HepG2 (cell line): ENCODE measurements around the gene WDCP. TPM values are rescaled to one million over a fixed set of nuclear protein-coding genes. Genes with fewer than 3 reads are reported as not detected.

Experiments
- CENPBD1 ChIP-seq: sonication (generic); formaldehyde crosslinking; IDR thresholded peaks from 2 replicates; pipeline ENCODE4 v1.8.0; 2022; ENCODE audit warnings: missing genetic modification reagents, low read depth, mild to moderate bottlenecking, borderline replicate concordance
- CTCF ChIP-seq: sonication (generic); formaldehyde crosslinking; IDR thresholded peaks from 2 replicates; pipeline ENCODE4 v1.5.0; 2020; ENCODE audit warnings: mild to moderate bottlenecking, missing genetic modification reagents, moderate library complexity
- HDAC2 ChIP-seq: sonication (generic); formaldehyde crosslinking; IDR thresholded peaks from 2 replicates; pipeline ENCODE4 v1.4.0; 2020; ENCODE audit warnings: missing genetic modification reagents
- HNRNPH1 ChIP-seq: fragments of 200-400 bp; formaldehyde crosslinking; optimal IDR thresholded peaks from 2 replicates; pipeline ENCODE3; 2017; ENCODE audit warnings: mild to moderate bottlenecking, low read depth, low read length
- JUNB ChIP-seq: sonication (generic); formaldehyde crosslinking; IDR thresholded peaks from 2 replicates; pipeline ENCODE4 v1.8.0; 2022; ENCODE audit warnings: missing genetic modification reagents, mild to moderate bottlenecking, borderline replicate concordance
- NFIB ChIP-seq: sonication (generic); formaldehyde crosslinking; IDR thresholded peaks from 2 replicates; pipeline ENCODE4 v1.9.0; 2021; ENCODE audit warnings: missing genetic modification reagents, mild to moderate bottlenecking, borderline replicate concordance
- TEAD3 ChIP-seq: optimal IDR thresholded peaks from 2 replicates; pipeline ENCODE3; 2016; ENCODE audit warnings: borderline replicate concordance
- THAP11 ChIP-seq: IDR thresholded peaks from 2 replicates; pipeline ENCODE4 v1.6.1; 2016; ENCODE audit warnings: missing biosample characterization, missing genetic modification reagents
- TMF1 ChIP-seq: sonication (generic); formaldehyde crosslinking; IDR thresholded peaks from 2 replicates; pipeline ENCODE4 v1.8.1; 2022; ENCODE audit warnings: low read depth, missing genetic modification reagents
- ZBED4 ChIP-seq: sonication (generic); formaldehyde crosslinking; IDR thresholded peaks from 2 replicates; pipeline ENCODE4 v1.4.0; 2020; ENCODE audit warnings: missing genetic modification reagents, borderline replicate concordance
- ZNF354B ChIP-seq: sonication (generic); formaldehyde crosslinking; IDR thresholded peaks from 2 replicates; pipeline ENCODE4 v1.8.0; 2022; ENCODE audit warnings: mild to moderate bottlenecking, missing genetic modification reagents
- ZNF660 ChIP-seq: sonication (generic); formaldehyde crosslinking; IDR thresholded peaks from 2 replicates; pipeline ENCODE4 v1.5.1; 2020; ENCODE audit warnings: mild to moderate bottlenecking, low read depth, missing genetic modification reagents, borderline replicate concordance
- ZNF800 ChIP-seq: sonication (generic); formaldehyde crosslinking; IDR thresholded peaks from 2 replicates; pipeline ENCODE4 v1.4.0; 2020; ENCODE audit warnings: missing genetic modification reagents
- ZNF83 ChIP-seq: sonication (generic); formaldehyde crosslinking; IDR thresholded peaks from 2 replicates; pipeline ENCODE4 v1.4.0; 2020; ENCODE audit warnings: missing genetic modification reagents, mild to moderate bottlenecking, borderline replicate concordance
- ZSCAN25 ChIP-seq: sonication (generic); formaldehyde crosslinking; IDR thresholded peaks from 2 replicates; pipeline ENCODE4 v1.8.0; 2022; ENCODE audit warnings: mild to moderate bottlenecking, missing genetic modification reagents
- polyA plus RNA-seq, 8 experiments: library from polyadenylated mRNA; depleted of rRNA in 3 of 8; stranded (reverse) in 7 of 8; unstranded in 1 of 8; fragments of >200 nt; fragmentation: Illumina TruSeq in 4 of 8; extraction: Trizol in 4 of 8; gene quantifications; 2 replicates each; pipeline versions ENCODE4 v1.2.1 to v1.2.3, GENCODE V29; 2011 to 2016; ENCODE audit warnings: low read depth in 4 of 8, missing spikeins in 1 of 8, mixed read lengths in 1 of 8; ENCODE audit not compliant: insufficient read depth in 1 of 8
- total RNA-seq, 5 experiments: library from RNA; depleted of rRNA; stranded (reverse); fragments of >200 nt; fragmentation: Illumina TruSeq; extraction: Trizol; gene quantifications; 2 replicates each; pipeline ENCODE4 v1.2.3, GENCODE V29; 2016; ENCODE audit warnings: low read depth in 1 of 5
- TF ChIP-seq, protein P1 (sequence below): sonication (generic); formaldehyde crosslinking; IDR thresholded peaks from 2 replicates; pipeline ENCODE4 v1.5.1; 2020; ENCODE audit warnings: mild to moderate bottlenecking, missing genetic modification reagents, moderate library complexity
- TF ChIP-seq, protein P2 (sequence below): sonication (generic); formaldehyde crosslinking; IDR thresholded peaks from 2 replicates; pipeline ENCODE4 v1.5.1; 2020; ENCODE audit warnings: mild to moderate bottlenecking, moderate library complexity, missing genetic modification reagents

WDCP gene
- total and polyA plus RNA-seq, 2 of the 13 experiments (the other 11 are each of a cell fraction or from before 2014, with no cell fraction given), result 17.4 to 22.6 TPM

DNA sequence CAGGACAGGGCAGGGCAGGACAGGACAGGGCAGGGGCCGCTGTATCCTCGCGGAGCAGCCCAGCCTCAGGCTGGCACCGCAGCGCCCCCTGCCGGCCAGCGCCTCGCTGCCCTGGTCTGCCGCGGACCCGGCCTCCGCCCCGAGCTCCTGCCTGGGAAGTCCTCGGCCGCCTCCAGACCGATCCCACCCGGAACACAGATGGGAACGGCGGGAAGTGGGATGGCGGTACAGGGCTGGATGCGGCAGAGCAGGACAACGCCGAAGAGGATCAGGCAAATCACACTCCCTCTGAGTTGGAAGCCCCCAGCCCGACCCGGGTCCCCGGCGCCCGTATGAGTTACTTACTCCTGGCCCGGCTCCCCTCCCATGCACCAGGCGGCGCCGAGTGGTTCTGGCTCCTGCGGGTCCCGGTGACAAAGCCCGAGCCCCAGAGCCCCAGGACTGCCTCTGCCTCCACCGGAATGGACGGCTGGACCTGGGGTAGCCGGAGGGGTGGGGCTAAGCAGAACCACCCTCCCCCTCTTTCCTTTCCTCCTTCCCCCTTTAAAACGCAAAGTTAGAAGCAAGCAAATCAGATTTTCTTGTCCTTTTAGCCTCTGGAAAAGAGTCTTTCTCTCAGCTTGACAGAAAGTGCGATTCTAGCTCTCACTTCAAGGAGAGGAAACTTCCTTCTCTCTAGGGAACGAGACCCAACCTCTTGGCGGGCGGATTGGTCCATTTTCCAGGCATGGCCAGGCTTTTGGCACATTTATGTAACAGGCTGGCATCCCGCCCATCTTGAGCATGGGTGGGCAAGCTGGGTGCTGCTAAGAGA is 37.4 kb upstream of the WDCP start, which contains the start of gene TP53I3 (continued):
- TF ChIP-seq JUNB (CRISPR knock-in tag) (no peak), NFIB (no peak), THAP11 (peak; percentile 65), HDAC2 (CRISPR knock-in tag) (peak; percentile 44), ZNF354B (CRISPR knock-in tag) (peak; percentile 93; the same call in 1 of the 2 replicates), CTCF (CRISPR knock-in tag) (peak; percentile 94), ZNF83 (CRISPR knock-in tag) (peak; percentile 85; the same call in 1 of the 2 replicates), ZBED4 (CRISPR knock-in tag) (peak; percentile 94), ZNF800 (CRISPR knock-in tag) (no peak; the same call in 1 of the 2 replicates), HNRNPH1 (peak; percentile 85), CENPBD1 (CRISPR knock-in tag) (0 out of 2 replicates have a peak, but pooled peaks have one; percentile 38), TMF1 (CRISPR knock-in tag) (peak; percentile 97), TEAD3 (CRISPR knock-in tag) (no peak), ZNF660 (CRISPR knock-in tag) (no peak), ZSCAN25 (CRISPR knock-in tag) (peak; percentile 93)
- TF ChIP-seq, protein P1, sequence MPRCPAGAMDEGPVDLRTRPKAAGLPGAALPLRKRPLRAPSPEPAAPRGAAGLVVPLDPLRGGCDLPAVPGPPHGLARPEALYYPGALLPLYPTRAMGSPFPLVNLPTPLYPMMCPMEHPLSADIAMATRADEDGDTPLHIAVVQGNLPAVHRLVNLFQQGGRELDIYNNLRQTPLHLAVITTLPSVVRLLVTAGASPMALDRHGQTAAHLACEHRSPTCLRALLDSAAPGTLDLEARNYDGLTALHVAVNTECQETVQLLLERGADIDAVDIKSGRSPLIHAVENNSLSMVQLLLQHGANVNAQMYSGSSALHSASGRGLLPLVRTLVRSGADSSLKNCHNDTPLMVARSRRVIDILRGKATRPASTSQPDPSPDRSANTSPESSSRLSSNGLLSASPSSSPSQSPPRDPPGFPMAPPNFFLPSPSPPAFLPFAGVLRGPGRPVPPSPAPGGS (CRISPR knock-in tag), result peak; percentile 26; the same call in 1 of the 2 replicates
- TF ChIP-seq, protein P2, sequence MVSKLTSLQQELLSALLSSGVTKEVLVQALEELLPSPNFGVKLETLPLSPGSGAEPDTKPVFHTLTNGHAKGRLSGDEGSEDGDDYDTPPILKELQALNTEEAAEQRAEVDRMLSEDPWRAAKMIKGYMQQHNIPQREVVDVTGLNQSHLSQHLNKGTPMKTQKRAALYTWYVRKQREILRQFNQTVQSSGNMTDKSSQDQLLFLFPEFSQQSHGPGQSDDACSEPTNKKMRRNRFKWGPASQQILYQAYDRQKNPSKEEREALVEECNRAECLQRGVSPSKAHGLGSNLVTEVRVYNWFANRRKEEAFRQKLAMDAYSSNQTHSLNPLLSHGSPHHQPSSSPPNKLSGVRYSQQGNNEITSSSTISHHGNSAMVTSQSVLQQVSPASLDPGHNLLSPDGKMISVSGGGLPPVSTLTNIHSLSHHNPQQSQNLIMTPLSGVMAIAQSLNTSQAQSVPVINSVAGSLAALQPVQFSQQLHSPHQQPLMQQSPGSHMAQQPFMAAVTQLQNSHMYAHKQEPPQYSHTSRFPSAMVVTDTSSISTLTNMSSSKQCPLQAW, result peak; percentile 85
